WTC11 (cell line): ENCODE data around the gene MARS1. TPM values are rescaled to one million over a fixed set of nuclear protein-coding genes. Genes with fewer than 3 reads are reported as not detected.

Source experiments
- ATAC-seq: fragments of 200-7000 bp; cut with Tn5 transposase; 2 replicates; pipeline ENCODE4 v1.10.0; 2021; ENCODE audit warnings: mild to moderate bottlenecking, moderate library complexity
- CTCF ChIA-PET: fragments of 300-600 bp; sonication (Branson Sonifier 250); formaldehyde crosslinking; loops from one replicate; lab custom pipeline; 2021; ENCODE audit warnings: antibody characterized with exemption; lab: Charles Lee
- POLR2A ChIA-PET: fragments of 350-600 bp; sonication (Branson Sonifier 250); formaldehyde crosslinking; loops from one replicate; lab custom pipeline; 2021; ENCODE audit warnings: antibody characterized with exemption; lab: Charles Lee
- DNase-seq: peaks from one replicate; pipeline ENCODE4 v3.0.0; 2021; ENCODE audit warnings: low spot score
- H3K27ac Mint-ChIP-seq: 2 replicates; pipeline ENCODE4 v1.8.0; 2021; ENCODE audit warnings: mixed read lengths
- H3K27me3 Mint-ChIP-seq: 2 replicates; pipeline ENCODE4 v1.8.0; 2021; ENCODE audit warnings: low read depth, mild to moderate bottlenecking, moderate library complexity, mixed read lengths
- H3K36me3 Mint-ChIP-seq: 2 replicates; pipeline ENCODE4 v1.8.0; 2021; ENCODE audit warnings: mixed read lengths
- H3K4me1 Mint-ChIP-seq: 2 replicates; pipeline ENCODE4 v1.8.0; 2022; ENCODE audit warnings: mixed read lengths
- H3K4me3 Mint-ChIP-seq: 2 replicates; pipeline ENCODE4 v1.8.0; 2021; ENCODE audit warnings: mild to moderate bottlenecking, moderate library complexity, mixed read lengths
- H3K9me3 Mint-ChIP-seq: 2 replicates; pipeline ENCODE4 v1.8.0; 2021; ENCODE audit warnings: mixed read lengths
- GABPB1 ChIP-seq: sonication (generic); formaldehyde crosslinking; IDR thresholded peaks from 2 replicates; pipeline ENCODE4 v1.8.1; 2023; ENCODE audit warnings: mild to moderate bottlenecking, missing genetic modification reagents
- HMGA2 ChIP-seq: fragments of 250-450 bp; sonication (Bioruptor Pico); IDR thresholded peaks from 2 replicates; pipeline ENCODE4 v1.4.0; 2021; ENCODE audit warnings: mild to moderate bottlenecking, moderate library complexity
- ZBTB21 ChIP-seq: sonication (generic); formaldehyde crosslinking; IDR thresholded peaks from 2 replicates; pipeline ENCODE4 v1.8.1; 2023; ENCODE audit warnings: mild to moderate bottlenecking, missing genetic modification reagents, borderline replicate concordance
- ZNF263 ChIP-seq: sonication (generic); formaldehyde crosslinking; IDR thresholded peaks from 2 replicates; pipeline ENCODE4 v1.8.1; 2022; ENCODE audit warnings: low read depth, mild to moderate bottlenecking, moderate library complexity, missing genetic modification reagents
- ZNF416 ChIP-seq: fragments of 250-450 bp; sonication (Bioruptor Pico); IDR thresholded peaks from 2 replicates; pipeline ENCODE4 v1.9.0; 2021; ENCODE audit warnings: mild to moderate bottlenecking, inconsistent platforms
- total RNA-seq: library from RNA; stranded (reverse); gene quantifications from 3 replicates; pipeline ENCODE4 v1.2.3, GENCODE V29; 2021
- TF ChIP-seq, protein P1 (sequence below): sonication (generic); formaldehyde crosslinking; IDR thresholded peaks from 2 replicates; pipeline ENCODE4 v1.8.1; 2023; ENCODE audit warnings: mild to moderate bottlenecking, missing genetic modification reagents, moderate library complexity
- TF ChIP-seq, protein P2 (sequence below): sonication (generic); formaldehyde crosslinking; IDR thresholded peaks from 2 replicates; pipeline ENCODE4 v1.8.1; 2023; ENCODE audit warnings: mild to moderate bottlenecking, missing genetic modification reagents, moderate library complexity
- TF ChIP-seq, protein P3 (sequence below): fragments of 250-450 bp; sonication (Bioruptor Pico); IDR thresholded peaks from 2 replicates; pipeline ENCODE4 v2.1.2; 2022; ENCODE audit warnings: mild to moderate bottlenecking, moderate library complexity
- TF ChIP-seq, protein P4 (sequence below): fragments of 200-600 bp; IDR thresholded peaks from 2 replicates; pipeline ENCODE4 v1.8.0; 2022; ENCODE audit warnings: antibody characterized with exemption
- TF ChIP-seq, protein P5 (sequence below): sonication (generic); formaldehyde crosslinking; IDR thresholded peaks from 2 replicates; pipeline ENCODE4 v1.8.0; 2022; ENCODE audit warnings: missing genetic modification reagents
- TF ChIP-seq, protein P6 (sequence below): fragments of 250-450 bp; sonication (Bioruptor Pico); IDR thresholded peaks from 2 replicates; pipeline ENCODE4 v1.8.0; 2021; ENCODE audit warnings: mild to moderate bottlenecking

The MARS1 gene
- total RNA-seq, 1 experiment from 2014 or later: 367 TPM

DNA sequence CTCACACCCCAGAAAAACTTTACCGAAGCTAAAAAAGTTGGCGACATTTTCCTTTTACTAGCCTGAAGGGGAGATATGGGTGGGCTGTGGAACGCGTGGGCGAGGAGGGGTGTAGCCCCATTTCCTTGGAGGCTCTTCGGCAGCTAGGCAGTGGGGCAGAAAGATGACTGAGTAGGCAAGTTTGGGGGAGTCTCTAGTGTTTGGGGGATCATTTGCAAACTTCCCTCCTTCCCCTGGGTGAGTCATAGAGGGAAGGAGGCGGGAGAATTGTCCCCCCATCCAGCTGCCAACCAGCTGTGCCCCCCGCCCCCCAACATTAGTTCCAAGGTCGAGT lies 26.0 kb upstream of the MARS1 start (continued):
- TF ChIP-seq, protein P1, sequence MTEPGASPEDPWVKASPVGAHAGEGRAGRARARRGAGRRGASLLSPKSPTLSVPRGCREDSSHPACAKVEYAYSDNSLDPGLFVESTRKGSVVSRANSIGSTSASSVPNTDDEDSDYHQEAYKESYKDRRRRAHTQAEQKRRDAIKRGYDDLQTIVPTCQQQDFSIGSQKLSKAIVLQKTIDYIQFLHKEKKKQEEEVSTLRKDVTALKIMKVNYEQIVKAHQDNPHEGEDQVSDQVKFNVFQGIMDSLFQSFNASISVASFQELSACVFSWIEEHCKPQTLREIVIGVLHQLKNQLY: no peak
- TF ChIP-seq, protein P2, sequence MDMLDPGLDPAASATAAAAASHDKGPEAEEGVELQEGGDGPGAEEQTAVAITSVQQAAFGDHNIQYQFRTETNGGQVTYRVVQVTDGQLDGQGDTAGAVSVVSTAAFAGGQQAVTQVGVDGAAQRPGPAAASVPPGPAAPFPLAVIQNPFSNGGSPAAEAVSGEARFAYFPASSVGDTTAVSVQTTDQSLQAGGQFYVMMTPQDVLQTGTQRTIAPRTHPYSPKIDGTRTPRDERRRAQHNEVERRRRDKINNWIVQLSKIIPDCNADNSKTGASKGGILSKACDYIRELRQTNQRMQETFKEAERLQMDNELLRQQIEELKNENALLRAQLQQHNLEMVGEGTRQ: no peak

DNA sequence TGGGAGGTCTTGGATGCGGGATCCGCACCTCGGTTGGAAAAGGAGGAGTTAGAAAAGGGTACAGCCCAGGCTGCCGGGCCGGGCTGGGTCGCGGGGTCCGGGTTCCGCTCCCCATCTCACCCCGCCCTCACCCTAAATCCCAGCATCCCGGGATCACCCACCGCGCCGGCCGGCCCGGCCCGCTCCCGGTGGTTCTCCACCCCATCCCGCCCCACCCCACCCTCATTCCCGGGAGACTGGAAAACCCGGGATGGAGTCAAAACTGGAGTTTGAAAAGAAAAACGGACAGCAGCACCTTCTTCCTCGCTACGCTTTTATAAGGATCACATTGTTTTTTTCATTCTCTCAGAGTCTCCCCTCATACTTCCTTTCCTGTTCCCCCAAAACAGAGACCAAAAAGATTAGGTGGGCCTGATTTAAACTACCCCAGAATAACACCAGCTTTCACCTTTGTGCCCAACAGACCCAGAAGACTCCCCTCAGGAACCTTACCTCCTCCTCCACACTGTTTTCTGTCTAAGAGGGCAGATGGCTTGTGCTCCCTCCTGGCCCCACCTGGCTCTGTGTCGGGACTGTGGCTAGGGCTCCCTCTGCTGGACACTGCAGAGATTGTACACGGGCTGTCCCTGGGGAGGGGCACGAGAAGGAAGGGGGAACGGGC lies 25.5 kb upstream of the MARS1 start:
- Mint-ChIP-seq H3K4me1 (peaks cover 25% of the 10 kb centered on the region), H3K27ac (peak overlapping the region; percentile 100), H3K36me3 (0 out of 2 replicates have a peak, but pooled peaks cover 3% of the 10 kb centered on the region), H3K4me3 (peak overlapping the region; percentile 96), H3K27me3 (peaks cover 9% of the 10 kb centered on the region), H3K9me3 (no peaks in the 10 kb centered on the region)
- CTCF ChIA-PET: interaction anchor here (0.6 to 5.2 kb wide), 14 partner anchors 9 to 237 kb away, joined by 3 to 48 read pairs (median 6); partner anchors contain the start of genes DCTN2 and STAC3
- POLR2A ChIA-PET: interaction anchor here (0.9 to 1.7 kb wide), 2 partner anchors 219 to 236 kb away, joined by 3 to 6 read pairs; no protein-coding TSS in a partner anchor
- TF ChIP-seq, protein P3, sequence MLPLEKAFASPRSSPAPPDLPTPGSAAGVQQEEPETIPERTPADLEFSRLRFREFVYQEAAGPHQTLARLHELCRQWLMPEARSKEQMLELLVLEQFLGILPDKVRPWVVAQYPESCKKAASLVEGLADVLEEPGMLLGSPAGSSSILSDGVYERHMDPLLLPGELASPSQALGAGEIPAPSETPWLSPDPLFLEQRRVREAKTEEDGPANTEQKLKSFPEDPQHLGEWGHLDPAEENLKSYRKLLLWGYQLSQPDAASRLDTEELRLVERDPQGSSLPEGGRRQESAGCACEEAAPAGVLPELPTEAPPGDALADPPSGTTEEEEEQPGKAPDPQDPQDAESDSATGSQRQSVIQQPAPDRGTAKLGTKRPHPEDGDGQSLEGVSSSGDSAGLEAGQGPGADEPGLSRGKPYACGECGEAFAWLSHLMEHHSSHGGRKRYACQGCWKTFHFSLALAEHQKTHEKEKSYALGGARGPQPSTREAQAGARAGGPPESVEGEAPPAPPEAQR (CRISPR knock-in tag): no peak
- TF ChIP-seq, protein P4, sequence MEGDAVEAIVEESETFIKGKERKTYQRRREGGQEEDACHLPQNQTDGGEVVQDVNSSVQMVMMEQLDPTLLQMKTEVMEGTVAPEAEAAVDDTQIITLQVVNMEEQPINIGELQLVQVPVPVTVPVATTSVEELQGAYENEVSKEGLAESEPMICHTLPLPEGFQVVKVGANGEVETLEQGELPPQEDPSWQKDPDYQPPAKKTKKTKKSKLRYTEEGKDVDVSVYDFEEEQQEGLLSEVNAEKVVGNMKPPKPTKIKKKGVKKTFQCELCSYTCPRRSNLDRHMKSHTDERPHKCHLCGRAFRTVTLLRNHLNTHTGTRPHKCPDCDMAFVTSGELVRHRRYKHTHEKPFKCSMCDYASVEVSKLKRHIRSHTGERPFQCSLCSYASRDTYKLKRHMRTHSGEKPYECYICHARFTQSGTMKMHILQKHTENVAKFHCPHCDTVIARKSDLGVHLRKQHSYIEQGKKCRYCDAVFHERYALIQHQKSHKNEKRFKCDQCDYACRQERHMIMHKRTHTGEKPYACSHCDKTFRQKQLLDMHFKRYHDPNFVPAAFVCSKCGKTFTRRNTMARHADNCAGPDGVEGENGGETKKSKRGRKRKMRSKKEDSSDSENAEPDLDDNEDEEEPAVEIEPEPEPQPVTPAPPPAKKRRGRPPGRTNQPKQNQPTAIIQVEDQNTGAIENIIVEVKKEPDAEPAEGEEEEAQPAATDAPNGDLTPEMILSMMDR: peak; percentile 81
- TF ChIP-seq ZNF263: peak; percentile 55; the same call in 1 of the 2 replicates
- peak; percentile 42; the same call in 1 of the 2 replicates for TF ChIP-seq GABPB1 (CRISPR knock-in tag)
- TF ChIP-seq ZNF416 (CRISPR knock-in tag): no peak
- TF ChIP-seq, protein P5, sequence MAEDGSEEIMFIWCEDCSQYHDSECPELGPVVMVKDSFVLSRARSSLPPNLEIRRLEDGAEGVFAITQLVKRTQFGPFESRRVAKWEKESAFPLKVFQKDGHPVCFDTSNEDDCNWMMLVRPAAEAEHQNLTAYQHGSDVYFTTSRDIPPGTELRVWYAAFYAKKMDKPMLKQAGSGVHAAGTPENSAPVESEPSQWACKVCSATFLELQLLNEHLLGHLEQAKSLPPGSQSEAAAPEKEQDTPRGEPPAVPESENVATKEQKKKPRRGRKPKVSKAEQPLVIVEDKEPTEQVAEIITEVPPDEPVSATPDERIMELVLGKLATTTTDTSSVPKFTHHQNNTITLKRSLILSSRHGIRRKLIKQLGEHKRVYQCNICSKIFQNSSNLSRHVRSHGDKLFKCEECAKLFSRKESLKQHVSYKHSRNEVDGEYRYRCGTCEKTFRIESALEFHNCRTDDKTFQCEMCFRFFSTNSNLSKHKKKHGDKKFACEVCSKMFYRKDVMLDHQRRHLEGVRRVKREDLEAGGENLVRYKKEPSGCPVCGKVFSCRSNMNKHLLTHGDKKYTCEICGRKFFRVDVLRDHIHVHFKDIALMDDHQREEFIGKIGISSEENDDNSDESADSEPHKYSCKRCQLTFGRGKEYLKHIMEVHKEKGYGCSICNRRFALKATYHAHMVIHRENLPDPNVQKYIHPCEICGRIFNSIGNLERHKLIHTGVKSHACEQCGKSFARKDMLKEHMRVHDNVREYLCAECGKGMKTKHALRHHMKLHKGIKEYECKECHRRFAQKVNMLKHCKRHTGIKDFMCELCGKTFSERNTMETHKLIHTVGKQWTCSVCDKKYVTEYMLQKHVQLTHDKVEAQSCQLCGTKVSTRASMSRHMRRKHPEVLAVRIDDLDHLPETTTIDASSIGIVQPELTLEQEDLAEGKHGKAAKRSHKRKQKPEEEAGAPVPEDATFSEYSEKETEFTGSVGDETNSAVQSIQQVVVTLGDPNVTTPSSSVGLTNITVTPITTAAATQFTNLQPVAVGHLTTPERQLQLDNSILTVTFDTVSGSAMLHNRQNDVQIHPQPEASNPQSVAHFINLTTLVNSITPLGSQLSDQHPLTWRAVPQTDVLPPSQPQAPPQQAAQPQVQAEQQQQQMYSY: peak; percentile 93
- peak; percentile 96 for DNase-seq
- ATAC-seq: peak; percentile 59

DNA sequence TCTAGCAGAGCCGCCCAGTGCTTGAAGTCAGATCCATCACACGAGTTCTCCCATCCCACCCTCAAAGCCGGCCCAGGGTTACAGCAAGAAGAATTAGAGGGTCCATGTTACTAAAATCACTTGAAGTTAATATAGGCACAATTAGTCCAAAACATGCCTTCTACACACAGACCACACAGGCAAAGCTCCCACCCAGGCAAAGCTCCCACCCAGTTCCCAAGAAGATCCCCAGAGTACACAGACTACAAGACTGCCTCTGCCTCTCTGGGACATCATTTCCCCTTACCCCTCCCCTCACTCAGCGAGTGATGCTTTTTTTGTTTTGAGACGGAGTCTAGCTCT lies 25.0 kb upstream of the MARS1 start:
- Mint-ChIP-seq H3K4me3 (peak overlapping the region; percentile 96), H3K9me3 (no peaks in the 10 kb centered on the region), H3K27ac (no peak overlapping the region; the same call in 1 of the 2 replicates), H3K36me3 (0 out of 2 replicates have a peak, but pooled peaks cover 3% of the 10 kb centered on the region), H3K4me1 (peaks cover 23% of the 10 kb centered on the region), H3K27me3 (peaks cover 9% of the 10 kb centered on the region)
- DNase-seq (no peak), ATAC-seq (no peak)
- POLR2A ChIA-PET: no interaction called here
- TF ChIP-seq, protein P4: peak; percentile 9; the same call in 1 of the 2 replicates
- TF ChIP-seq, protein P6, sequence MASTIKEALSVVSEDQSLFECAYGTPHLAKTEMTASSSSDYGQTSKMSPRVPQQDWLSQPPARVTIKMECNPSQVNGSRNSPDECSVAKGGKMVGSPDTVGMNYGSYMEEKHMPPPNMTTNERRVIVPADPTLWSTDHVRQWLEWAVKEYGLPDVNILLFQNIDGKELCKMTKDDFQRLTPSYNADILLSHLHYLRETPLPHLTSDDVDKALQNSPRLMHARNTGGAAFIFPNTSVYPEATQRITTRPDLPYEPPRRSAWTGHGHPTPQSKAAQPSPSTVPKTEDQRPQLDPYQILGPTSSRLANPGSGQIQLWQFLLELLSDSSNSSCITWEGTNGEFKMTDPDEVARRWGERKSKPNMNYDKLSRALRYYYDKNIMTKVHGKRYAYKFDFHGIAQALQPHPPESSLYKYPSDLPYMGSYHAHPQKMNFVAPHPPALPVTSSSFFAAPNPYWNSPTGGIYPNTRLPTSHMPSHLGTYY (CRISPR knock-in tag): no peak
- TF ChIP-seq ZBTB21 (no peak), HMGA2 (CRISPR knock-in tag) (no peak)
- CTCF ChIA-PET: interaction anchor here (0.7 to 5.2 kb wide), 14 partner anchors 8 to 475 kb away, joined by 3 to 42 read pairs (median 4); partner anchors contain the start of genes DCTN2 and INHBE
